ENCODE data around the gene WIPI1.

- no peak for TF ChIP-seq ATF1 (CRISPR knock-in tag; IDR thresholded peaks at IDR 0.05)
- TF ChIP-seq POLR2A (IDR thresholded peaks at IDR 0.05; ENCODE audit: insufficient read depth in 1 of 2, low read depth in 2 of 2, low read length in 2 of 2), result no peak
- peak; percentile 55 for TF ChIP-seq CTCF (CRISPR knock-in tag; IDR thresholded peaks at IDR 0.05)
- no peak for TF ChIP-seq NFIC (IDR thresholded peaks at IDR 0.05; ENCODE audit: low read length)
- no peak for TF ChIP-seq ZNF230 (CRISPR knock-in tag; IDR thresholded peaks at IDR 0.05)
- no peak for TF ChIP-seq NFRKB (IDR thresholded peaks at IDR 0.05)
- TF ChIP-seq ZNF557 (CRISPR knock-in tag; IDR thresholded peaks at IDR 0.05), result no peak
Observed at GRCh38 chr17:68431661-68432071, 25.6 kb downstream of the WIPI1 start.

Measured in HepG2 (cell line).